ENCODE results near the gene ADGRG7.

DNA sequence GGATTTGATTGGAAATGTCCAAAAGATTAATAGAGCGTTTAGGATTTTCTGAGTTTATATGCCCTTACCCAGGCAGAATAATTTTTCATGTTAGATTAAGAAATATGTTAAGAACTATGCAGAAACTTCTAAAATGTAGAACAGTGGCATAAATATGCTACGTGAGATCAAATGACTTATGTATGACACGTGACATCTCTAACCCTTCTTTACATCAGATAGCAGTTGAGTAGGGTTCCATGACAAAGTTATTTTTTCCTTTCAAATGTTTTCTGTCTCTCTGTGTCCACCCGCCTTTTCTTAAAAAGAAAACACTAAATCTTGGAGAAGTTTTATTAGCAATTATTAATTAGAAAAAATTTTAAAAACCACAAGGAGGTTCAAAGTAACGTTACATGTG, 91.3 kb downstream of the ADGRG7 start:
- TF ChIP-seq, protein P1, sequence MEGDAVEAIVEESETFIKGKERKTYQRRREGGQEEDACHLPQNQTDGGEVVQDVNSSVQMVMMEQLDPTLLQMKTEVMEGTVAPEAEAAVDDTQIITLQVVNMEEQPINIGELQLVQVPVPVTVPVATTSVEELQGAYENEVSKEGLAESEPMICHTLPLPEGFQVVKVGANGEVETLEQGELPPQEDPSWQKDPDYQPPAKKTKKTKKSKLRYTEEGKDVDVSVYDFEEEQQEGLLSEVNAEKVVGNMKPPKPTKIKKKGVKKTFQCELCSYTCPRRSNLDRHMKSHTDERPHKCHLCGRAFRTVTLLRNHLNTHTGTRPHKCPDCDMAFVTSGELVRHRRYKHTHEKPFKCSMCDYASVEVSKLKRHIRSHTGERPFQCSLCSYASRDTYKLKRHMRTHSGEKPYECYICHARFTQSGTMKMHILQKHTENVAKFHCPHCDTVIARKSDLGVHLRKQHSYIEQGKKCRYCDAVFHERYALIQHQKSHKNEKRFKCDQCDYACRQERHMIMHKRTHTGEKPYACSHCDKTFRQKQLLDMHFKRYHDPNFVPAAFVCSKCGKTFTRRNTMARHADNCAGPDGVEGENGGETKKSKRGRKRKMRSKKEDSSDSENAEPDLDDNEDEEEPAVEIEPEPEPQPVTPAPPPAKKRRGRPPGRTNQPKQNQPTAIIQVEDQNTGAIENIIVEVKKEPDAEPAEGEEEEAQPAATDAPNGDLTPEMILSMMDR (IDR thresholded peaks at IDR 0.05; ENCODE audit: low read length) = no peak
- TF ChIP-seq EZH2phosphoT487 (IDR thresholded peaks at IDR 0.05; ENCODE audit: low read length) (no peak), EZH2 (optimal IDR thresholded peaks at IDR 0.05; ENCODE audit: low read depth, low read length) (no peak)

Measured in MM.1S (cell line).